Smooth muscle cell (in vitro differentiated cells): ENCODE data around the gene ID3. TPM values are rescaled to one million over a fixed set of nuclear protein-coding genes. Genes with fewer than 3 reads are reported as not detected.

Experiments used
- polyA plus RNA-seq: library from polyadenylated mRNA; unstranded; fragments of >200 nt; fragmentation: Nextera tagmentation; extraction: Ambion mirVana; gene quantifications from 2 replicates; pipeline ENCODE4 v1.2.1, GENCODE V29; 2016
- total RNA-seq: library from RNA; depleted of rRNA; stranded (reverse); fragments of >200 nt; gene quantifications from 2 replicates; pipeline ENCODE4 v1.2.3, GENCODE V29; 2014

The ID3 gene
- total and polyA plus RNA-seq, 2 experiments from 2014 or later = 752 to 929 TPM

Other genes with a start within 250 kb of the ID3 start
- gene HNRNPR, start 215.2 kb downstream of the ID3 start, total RNA-seq = 99.9 and 120 TPM in 2 replicates
- 96.3 and 104 TPM in 2 replicates for gene HNRNPR, start 215.2 kb downstream of the ID3 start, polyA plus RNA-seq
- 12.9 and 19.6 TPM in 2 replicates for gene ZNF436, start 189.7 kb downstream of the ID3 start, total RNA-seq
- gene ZNF436, start 189.7 kb downstream of the ID3 start, polyA plus RNA-seq = 7.1 and 11.7 TPM in 2 replicates
- gene TCEA3, start 134.8 kb downstream of the ID3 start, total RNA-seq = 8.2 and 11.7 TPM in 2 replicates
- gene TCEA3, start 134.8 kb downstream of the ID3 start, polyA plus RNA-seq = 16.1 and 19.2 TPM in 2 replicates
- 16.2 and 28.9 TPM in 2 replicates for gene ASAP3, start 75.3 kb downstream of the ID3 start, total RNA-seq
- gene ASAP3, start 75.3 kb downstream of the ID3 start, polyA plus RNA-seq = 14.8 and 16.3 TPM in 2 replicates
- 0.63 and 1.2 TPM in 2 replicates for gene E2F2, start 28.3 kb downstream of the ID3 start, total RNA-seq
- 1.4 and 2.1 TPM in 2 replicates for gene E2F2, start 28.3 kb downstream of the ID3 start, polyA plus RNA-seq
- gene RPL11, start 132.3 kb upstream of the ID3 start, total RNA-seq = 685 and 899 TPM in 2 replicates
- gene RPL11, start 132.3 kb upstream of the ID3 start, polyA plus RNA-seq = 528 and 622 TPM in 2 replicates
- 33.4 and 36.2 TPM in 2 replicates for gene ELOA, start 184.0 kb upstream of the ID3 start, total RNA-seq
- 28.1 and 30.5 TPM in 2 replicates for gene ELOA, start 184.0 kb upstream of the ID3 start, polyA plus RNA-seq
- 49.6 and 49.8 TPM in 2 replicates for gene PITHD1, start 218.9 kb upstream of the ID3 start, total RNA-seq
- gene PITHD1, start 218.9 kb upstream of the ID3 start, polyA plus RNA-seq = 32.0 and 36.1 TPM in 2 replicates
- 52.3 and 74.9 TPM in 2 replicates for gene LYPLA2, start 231.6 kb upstream of the ID3 start, total RNA-seq
- 94.3 and 108 TPM in 2 replicates for gene LYPLA2, start 231.6 kb upstream of the ID3 start, polyA plus RNA-seq
- 40.3 and 51.7 TPM in 2 replicates for gene GALE, start 241.3 kb upstream of the ID3 start, total RNA-seq
- 75.2 and 79.1 TPM in 2 replicates for gene GALE, start 241.3 kb upstream of the ID3 start, polyA plus RNA-seq